PC-9 (cell line): Measurements from ENCODE around the gene MYO1H. TPM values are rescaled to one million over a fixed set of nuclear protein-coding genes. Genes with fewer than 3 reads are reported as not detected.

Source experiments
- BruUV-seq: library from RNA; stranded (reverse); fragments of 400-500 nt; replicated peaks from 2 replicates; lab custom pipeline; 2021; lab: Mats Ljungman, UMichigan
- CTCF ChIA-PET: fragments of 300-600 bp; sonication (Branson Sonifier 250); formaldehyde crosslinking; loops from one replicate; lab custom pipeline; 2022; ENCODE audit warnings: antibody characterized with exemption; lab: Charles Lee
- POLR2A ChIA-PET: fragments of 300-600 bp; sonication (Branson Sonifier 250); formaldehyde crosslinking; loops from one replicate; lab custom pipeline; 2022; ENCODE audit warnings: antibody characterized with exemption; ENCODE audit not compliant: unreplicated experiment; lab: Charles Lee
- DNase-seq, 2 experiments: peaks; one replicate each; pipeline versions ENCODE4 v3.0.0 to v3.0.0-alpha.2; 2015 to 2022; ENCODE audit warnings: mixed read lengths in 1 of 2
- H2AFZ ChIP-seq: fragments of 200-600 bp; sonication (generic); 2 replicates; pipeline ENCODE4 v1.8.1; 2017; ENCODE audit warnings: antibody characterized with exemption
- H3F3A ChIP-seq: fragments of 200-600 bp; sonication (generic); 2 replicates; pipeline ENCODE4 v1.8.1; 2017; ENCODE audit warnings: antibody characterized with exemption, mild to moderate bottlenecking, low read depth; ENCODE audit not compliant: insufficient read depth
- H3K27ac ChIP-seq: fragments of 200-600 bp; sonication (generic); 2 replicates; pipeline ENCODE4 v1.6.1; 2016; ENCODE audit warnings: mixed run types
- H3K27me3 ChIP-seq: fragments of 200-600 bp; sonication (generic); 2 replicates; pipeline ENCODE4 v1.6.1; 2016; ENCODE audit warnings: low read depth, mixed run types; ENCODE audit not compliant: insufficient read depth
- H3K36me3 ChIP-seq: fragments of 200-600 bp; sonication (generic); 2 replicates; pipeline ENCODE4 v1.6.1; 2016; ENCODE audit warnings: low read depth, mixed run types
- H3K4me1 ChIP-seq: fragments of 200-600 bp; sonication (generic); replicated peaks from 2 replicates; pipeline ENCODE4 v1.6.1; 2016; ENCODE audit warnings: mixed run types; ENCODE audit not compliant: insufficient read depth
- H3K4me2 ChIP-seq: fragments of 200-600 bp; sonication (generic); 2 replicates; pipeline ENCODE4 v1.6.1; 2017; ENCODE audit warnings: mixed run types
- H3K4me3 ChIP-seq: fragments of 200-600 bp; sonication (generic); 2 replicates; pipeline ENCODE4 v1.6.1; 2016; ENCODE audit warnings: mixed run types
- H3K79me2 ChIP-seq: fragments of 200-600 bp; sonication (generic); 2 replicates; pipeline ENCODE4 v1.6.1; 2017; ENCODE audit warnings: low read depth, mixed run types
- H3K9me2 ChIP-seq: fragments of 200-600 bp; sonication (generic); 2 replicates; pipeline ENCODE4 v1.8.1; 2017; ENCODE audit warnings: mild to moderate bottlenecking; ENCODE audit not compliant: insufficient read depth
- H3K9me3 ChIP-seq: fragments of 200-600 bp; sonication (generic); 2 replicates; pipeline ENCODE4 v1.8.1; 2016; ENCODE audit warnings: low read depth; ENCODE audit not compliant: insufficient read depth
- H4K20me1 ChIP-seq: fragments of 200-600 bp; sonication (generic); 2 replicates; pipeline ENCODE4 v1.8.1; 2017; ENCODE audit not compliant: insufficient read depth
- CTCF ChIP-seq: fragments of 200-600 bp; sonication (generic); conservative IDR thresholded peaks from 2 replicates; pipeline ENCODE4 v1.6.1; 2017; ENCODE audit warnings: mixed run types, antibody characterized with exemption, mild to moderate bottlenecking, moderate library complexity
- EZH2 ChIP-seq: fragments of 200-600 bp; sonication (generic); IDR thresholded peaks from 2 replicates; pipeline ENCODE4 v1.8.0; 2017; ENCODE audit warnings: antibody characterized with exemption, low read depth
- intact Hi-C: fragments of 100-400 bp; cut with micrococcal nuclease; formaldehyde crosslinking; loops from one replicate; pipeline ENCODE4 v1.10.0; 2022; ENCODE audit not compliant: unreplicated experiment
- total RNA-seq: library from RNA; stranded (reverse); gene quantifications from 2 replicates; pipeline ENCODE4 v1.2.3, GENCODE V29; 2021

MYO1H gene
- total RNA-seq, 1 experiment from 2014 or later: not detected

- H3K9me3 ChIP-seq: no peaks in the 10 kb centered on the region
- BruUV-seq: no TSS peak
- H3K27ac ChIP-seq: no peak overlapping the region
- DNase-seq: no peak
- H3K79me2 ChIP-seq: peaks cover 39% of the 10 kb centered on the region
- no peaks in the 10 kb centered on the region for H3K9me2 ChIP-seq
- peaks cover 6% of the 10 kb centered on the region; the same call in 1 of the 2 replicates for H3K36me3 ChIP-seq
- intact Hi-C loops: no loop called here
- peaks cover 17% of the 10 kb centered on the region for H3K4me1 ChIP-seq
- H3F3A ChIP-seq: no peaks in the 10 kb centered on the region
- H4K20me1 ChIP-seq: no peaks in the 10 kb centered on the region; the same call in 1 of the 2 replicates
- no peak overlapping the region for H3K4me2 ChIP-seq
- no peak overlapping the region for H3K4me3 ChIP-seq
- H2AFZ ChIP-seq: no peak overlapping the region
- ChIA-PET CTCF (no interaction called here), POLR2A (no interaction called here)
- TF ChIP-seq CTCF: no peak
- no peak for TF ChIP-seq EZH2
- H3K27me3 ChIP-seq: no peaks in the 10 kb centered on the region
Measured at GRCh38 chr12:109480356-109480755, 132.7 kb downstream of the MYO1H start.

GRCh38 chr12:109481863-109482262 is 134.2 kb downstream of the MYO1H start:
- Histone ChIP-seq H3K36me3 (peaks cover 11% of the 10 kb centered on the region; the same call in 1 of the 2 replicates), H3K9me2 (no peaks in the 10 kb centered on the region), H2AFZ (no peak overlapping the region), H3K4me1 (peaks cover 9% of the 10 kb centered on the region; the same call in 1 of the 2 replicates), H3K9me3 (no peaks in the 10 kb centered on the region), H3K27me3 (no peaks in the 10 kb centered on the region), H3K27ac (no peak overlapping the region), H3K4me3 (no peak overlapping the region), H4K20me1 (no peaks in the 10 kb centered on the region), H3K79me2 (peaks cover 24% of the 10 kb centered on the region), H3F3A (no peaks in the 10 kb centered on the region), H3K4me2 (no peak overlapping the region)
- DNase-seq: no peak
- no TSS peak for BruUV-seq
- intact Hi-C loops: no loop called here
- POLR2A ChIA-PET: no interaction called here
- no peak for TF ChIP-seq CTCF
- TF ChIP-seq EZH2: no peak
- CTCF ChIA-PET: no interaction called here

GRCh38 chr12:109482491-109482890 is 134.8 kb downstream of the MYO1H start:
- CTCF ChIA-PET: interaction anchor here (0.6 kb wide), 1 partner anchor 1094 kb away, joined by 6 read pairs; no protein-coding TSS in a partner anchor
- no peak for DNase-seq
- no peak overlapping the region for H3K27ac ChIP-seq
- no peak overlapping the region for H3K4me2 ChIP-seq
- no peaks in the 10 kb centered on the region for H3K27me3 ChIP-seq
- no peaks in the 10 kb centered on the region for H3K9me2 ChIP-seq
- intact Hi-C loops: no loop called here
- no peak overlapping the region for H3K4me3 ChIP-seq
- peaks cover 21% of the 10 kb centered on the region for H3K79me2 ChIP-seq
- no peak for TF ChIP-seq CTCF
- TF ChIP-seq EZH2: no peak
- peaks cover 9% of the 10 kb centered on the region; the same call in 1 of the 2 replicates for H3K4me1 ChIP-seq
- BruUV-seq: no TSS peak
- H2AFZ ChIP-seq: no peak overlapping the region
- no peaks in the 10 kb centered on the region for H3K9me3 ChIP-seq
- H3F3A ChIP-seq: no peaks in the 10 kb centered on the region
- peaks cover 15% of the 10 kb centered on the region; the same call in 1 of the 2 replicates for H3K36me3 ChIP-seq
- POLR2A ChIA-PET: no interaction called here
- H4K20me1 ChIP-seq: no peaks in the 10 kb centered on the region
